Colonic mucosa (tissue), 4 donors: Measurements from ENCODE around the gene VWA3A. TPM values are rescaled to one million over a fixed set of nuclear protein-coding genes. Genes with fewer than 3 reads are reported as not detected.
"Not testable (repeated sequence)": the region's sequence is repeated elsewhere in the genome, so short reads cannot be mapped to it uniquely, and the experiment has no call there.

Experiments used
- DNase-seq: peaks from one replicate; pipeline ENCODE4 v3.0.0-alpha.2; 2020
- H3K27ac ChIP-seq: fragments of 200-600 bp; one replicate; pipeline ENCODE4 v1.8.0; 2021
- H3K27me3 ChIP-seq: fragments of 200-600 bp; one replicate; pipeline ENCODE4 v1.8.0; 2021
- H3K36me3 ChIP-seq: fragments of 200-600 bp; one replicate; pipeline ENCODE4 v1.8.0; 2021
- H3K4me1 ChIP-seq: fragments of 200-600 bp; one replicate; pipeline ENCODE4 v1.8.0; 2021; ENCODE audit warnings: mild to moderate bottlenecking
- H3K4me3 ChIP-seq: fragments of 200-600 bp; one replicate; pipeline ENCODE4 v1.8.0; 2021
- H3K9ac ChIP-seq, 2 donors: one replicate each; pipeline ENCODE4 v1.7.0; 2013; ENCODE audit warnings: control low read depth in 2 of 2, low read depth in 2 of 2, low read length in 2 of 2
- H3K9me3 ChIP-seq: fragments of 200-600 bp; one replicate; pipeline ENCODE4 v1.8.0; 2021
- CTCF ChIP-seq: fragments of 200-600 bp; IDR thresholded peaks from one replicate; pipeline ENCODE4 v1.8.0; 2022; ENCODE audit warnings: antibody characterized with exemption, mild to moderate bottlenecking
- intact Hi-C: fragments of 100-400 bp; cut with DNase I; formaldehyde crosslinking; loops from one replicate; pipeline ENCODE4 v1.14.1; 2022
- total RNA-seq, 2 donors: library from RNA; stranded (reverse); fragmentation: NEBNext Ultra II Directional in 1 of 2; extraction: Animal tissue kit (Norgen Biotek cat#: 25700) in 1 of 2; gene quantifications; one replicate each; pipeline ENCODE4 v1.2.1, GENCODE V29; 2021
- donor health status: healthy.
- donor health status: DM: no; HTN: no; CAD: no.
- donor health status: DM: no; HTN: no; CAD: no.

The VWA3A gene
- total RNA-seq, 2 donors from 2014 or later = not detected

GRCh38 chr16:22109258-22109898 is 17.0 kb downstream of the VWA3A start:
- H3K9me3 ChIP-seq = no peaks in the 10 kb centered on the region
- H3K9ac ChIP-seq = no peak overlapping the region
- TF ChIP-seq CTCF = no peak
- no peak overlapping the region for H3K4me3 ChIP-seq
- no peaks in the 10 kb centered on the region for H3K27me3 ChIP-seq
- no peaks in the 10 kb centered on the region for H3K4me1 ChIP-seq
- H3K36me3 ChIP-seq = no peaks in the 10 kb centered on the region
- intact Hi-C loops = no loop called here
- no peak overlapping the region for H3K27ac ChIP-seq
- no peak for DNase-seq

- H3K9me3 ChIP-seq, H3K4me3 ChIP-seq, intact Hi-C loops, DNase-seq, H3K4me1 ChIP-seq, H3K27ac ChIP-seq, H3K27me3 ChIP-seq, H3K9ac ChIP-seq, H3K36me3 ChIP-seq: not testable (repeated sequence)
Observed at GRCh38 chr16:22111629-22112028, 19.3 kb downstream of the VWA3A start.

- intact Hi-C loops = no loop called here
- H3K4me1 ChIP-seq = no peaks in the 10 kb centered on the region
- no peaks in the 10 kb centered on the region for H3K27me3 ChIP-seq
- H3K9ac ChIP-seq = no peak overlapping the region
- no peak for TF ChIP-seq CTCF
- DNase-seq = no peak
- no peak overlapping the region for H3K27ac ChIP-seq
- H3K4me3 ChIP-seq = no peak overlapping the region
- H3K36me3 ChIP-seq = no peaks in the 10 kb centered on the region
- no peaks in the 10 kb centered on the region for H3K9me3 ChIP-seq
Observed at GRCh38 chr16:22116095-22116700, 23.9 kb downstream of the VWA3A start.

GRCh38 chr16:22117609-22118008 is 25.3 kb downstream of the VWA3A start:
- no peaks in the 10 kb centered on the region for H3K4me1 ChIP-seq
- H3K4me3 ChIP-seq = no peak overlapping the region
- H3K27me3 ChIP-seq = no peaks in the 10 kb centered on the region
- TF ChIP-seq CTCF = no peak
- intact Hi-C loops = no loop called here
- no peaks in the 10 kb centered on the region for H3K9me3 ChIP-seq
- no peaks in the 10 kb centered on the region for H3K36me3 ChIP-seq
- no peak for DNase-seq
- no peak overlapping the region for H3K27ac ChIP-seq
- no peak overlapping the region for H3K9ac ChIP-seq

DNA sequence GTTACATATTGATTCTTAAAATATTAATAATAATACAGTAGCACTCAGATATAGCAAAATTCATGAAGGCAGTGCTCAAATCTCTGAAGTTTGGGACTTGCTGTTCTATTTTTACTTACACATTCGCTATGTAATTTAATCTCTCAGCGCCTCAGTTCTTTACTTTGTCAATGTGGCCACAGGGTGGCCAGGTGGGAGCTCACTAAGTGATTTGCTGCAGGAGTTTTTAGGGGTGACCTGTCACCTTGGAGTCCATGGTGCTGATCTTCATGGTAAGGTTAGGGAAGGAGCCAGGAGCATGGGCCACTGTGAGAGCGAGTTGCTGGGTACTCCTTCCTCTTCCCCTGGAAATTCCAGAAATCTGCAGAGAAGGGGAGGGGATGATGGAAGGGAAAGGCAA is 28.1 kb downstream of the VWA3A start:
- Histone ChIP-seq H3K27me3 (no peaks in the 10 kb centered on the region), H3K9ac (no peak overlapping the region), H3K9me3 (no peaks in the 10 kb centered on the region), H3K36me3 (no peaks in the 10 kb centered on the region), H3K4me3 (no peak overlapping the region), H3K27ac (no peak overlapping the region), H3K4me1 (no peaks in the 10 kb centered on the region)
- no peak for TF ChIP-seq CTCF
- no peak for DNase-seq
- intact Hi-C loops = no loop called here

DNA sequence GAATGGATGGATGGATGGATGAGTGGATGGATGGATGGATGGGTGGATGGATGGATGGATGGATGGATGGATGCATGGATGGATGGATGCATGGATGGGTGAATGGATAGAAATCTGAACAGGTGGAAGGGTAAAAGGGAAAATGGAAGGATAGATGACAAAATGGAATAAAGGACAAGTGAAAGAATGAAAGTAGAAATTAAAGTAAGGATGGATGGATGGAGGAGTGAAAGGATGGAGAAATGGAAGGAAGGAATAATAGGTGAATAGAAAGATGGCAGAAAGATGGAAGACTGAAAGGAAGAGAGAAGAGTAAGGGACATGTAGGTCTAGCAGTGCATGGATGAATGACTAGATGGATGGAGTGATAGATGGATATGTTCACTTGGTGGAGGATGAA is 29.9 kb downstream of the VWA3A start:
- no peak for TF ChIP-seq CTCF
- intact Hi-C loops = no loop called here
- Histone ChIP-seq H3K9me3 (no peaks in the 10 kb centered on the region), H3K4me3 (no peak overlapping the region), H3K4me1 (no peaks in the 10 kb centered on the region), H3K36me3 (no peaks in the 10 kb centered on the region), H3K27me3 (no peaks in the 10 kb centered on the region), H3K9ac (no peak overlapping the region), H3K27ac (no peak overlapping the region)
- no peak for DNase-seq
